Caco-2 (cell line): ENCODE measurements around the gene BRAT1. TPM values are rescaled to one million over a fixed set of nuclear protein-coding genes. Genes with fewer than 3 reads are reported as not detected.
"Not testable (repeated sequence)": the region's sequence is repeated elsewhere in the genome, so short reads cannot be mapped to it uniquely, and the experiment has no call there.

Source experiments
- BruUV-seq: library from RNA; stranded (reverse); fragments of 400-500 nt; replicated peaks from 2 replicates; lab custom pipeline; 2021; lab: Mats Ljungman, UMichigan
- CTCF ChIA-PET: fragments of 300-600 bp; sonication (Branson Sonifier 250); formaldehyde crosslinking; loops from one replicate; lab custom pipeline; 2022; ENCODE audit warnings: antibody characterized with exemption; lab: Charles Lee
- POLR2A ChIA-PET: fragments of 300-600 bp; sonication (Branson Sonifier 250); formaldehyde crosslinking; loops from one replicate; lab custom pipeline; 2022; ENCODE audit warnings: antibody characterized with exemption; lab: Charles Lee
- DNase-seq, 2 experiments: peaks; one replicate each; pipeline versions ENCODE4 v3.0.0 to v3.0.0-alpha.2; 2020 to 2022
- H3K27me3 ChIP-seq: replicated peaks from 2 replicates; pipeline ENCODE4 v1.6.0; 2011; ENCODE audit warnings: low read length; ENCODE audit not compliant: control insufficient read depth, insufficient read depth
- H3K36me3 ChIP-seq: 2 replicates; pipeline ENCODE4 v1.5.1; 2011; ENCODE audit warnings: low read length; ENCODE audit not compliant: control insufficient read depth, insufficient read depth
- H3K4me1 ChIP-seq: fragments of 250-450 bp; sonication (Bioruptor Pico); 2 replicates; pipeline ENCODE4 v1.5.1; 2020; ENCODE audit warnings: mild to moderate bottlenecking
- H3K4me3 ChIP-seq: 2 replicates; pipeline ENCODE4 v1.5.1; 2011; ENCODE audit warnings: low read depth, mild to moderate bottlenecking, control low read depth, low read length
- H3K9me3 ChIP-seq: fragments of 250-450 bp; sonication (Bioruptor Pico); 2 replicates; pipeline ENCODE4 v1.5.1; 2020; ENCODE audit warnings: mild to moderate bottlenecking, moderate library complexity
- H3K27ac Mint-ChIP-seq: one replicate; pipeline ENCODE4 v1.8.0; 2022; ENCODE audit warnings: mixed read lengths; ENCODE audit not compliant: unreplicated experiment
- H3K27me3 Mint-ChIP-seq: one replicate; pipeline ENCODE4 v1.8.0; 2022; ENCODE audit warnings: mixed read lengths; ENCODE audit not compliant: insufficient read depth, unreplicated experiment
- H3K36me3 Mint-ChIP-seq: one replicate; pipeline ENCODE4 v1.8.0; 2022; ENCODE audit warnings: mild to moderate bottlenecking, mixed read lengths; ENCODE audit not compliant: insufficient read depth, unreplicated experiment
- H3K4me1 Mint-ChIP-seq: one replicate; pipeline ENCODE4 v1.8.0; 2022; ENCODE audit warnings: low read depth, mixed read lengths; ENCODE audit not compliant: unreplicated experiment
- H3K4me3 Mint-ChIP-seq: one replicate; pipeline ENCODE4 v1.8.0; 2022; ENCODE audit warnings: mild to moderate bottlenecking, moderate library complexity, mixed read lengths; ENCODE audit not compliant: unreplicated experiment
- H3K9me3 Mint-ChIP-seq: one replicate; pipeline ENCODE4 v1.8.0; 2022; ENCODE audit warnings: mixed read lengths; ENCODE audit not compliant: unreplicated experiment
- intact Hi-C: fragments of 100-400 bp; cut with micrococcal nuclease; formaldehyde crosslinking; loops from one replicate; pipeline ENCODE4 v1.10.0; 2022; ENCODE audit not compliant: unreplicated experiment
- total RNA-seq: library from RNA; stranded (reverse); gene quantifications from 2 replicates; pipeline ENCODE4 v1.2.3, GENCODE V29; 2022
- TF ChIP-seq, protein P1 (sequence below), 2 experiments: fragments of 200-600 bp in 1 of 2; IDR thresholded peaks; 1 replicate in 1 of 2; 2 replicates in 1 of 2; pipeline versions ENCODE4 v1.5.1 to v1.8.0; 2011 to 2022; ENCODE audit warnings: antibody characterized with exemption in 1 of 2, control low read depth in 1 of 2, inconsistent platforms in 1 of 2, low read depth in 1 of 2, low read length in 1 of 2, mild to moderate bottlenecking in 1 of 2, moderate library complexity in 1 of 2; ENCODE audit not compliant: insufficient read depth in 1 of 2, severe bottlenecking in 1 of 2, unreplicated experiment in 1 of 2

Gene BRAT1
- total RNA-seq, 1 experiment from 2014 or later, result 33.5 TPM

DNA sequence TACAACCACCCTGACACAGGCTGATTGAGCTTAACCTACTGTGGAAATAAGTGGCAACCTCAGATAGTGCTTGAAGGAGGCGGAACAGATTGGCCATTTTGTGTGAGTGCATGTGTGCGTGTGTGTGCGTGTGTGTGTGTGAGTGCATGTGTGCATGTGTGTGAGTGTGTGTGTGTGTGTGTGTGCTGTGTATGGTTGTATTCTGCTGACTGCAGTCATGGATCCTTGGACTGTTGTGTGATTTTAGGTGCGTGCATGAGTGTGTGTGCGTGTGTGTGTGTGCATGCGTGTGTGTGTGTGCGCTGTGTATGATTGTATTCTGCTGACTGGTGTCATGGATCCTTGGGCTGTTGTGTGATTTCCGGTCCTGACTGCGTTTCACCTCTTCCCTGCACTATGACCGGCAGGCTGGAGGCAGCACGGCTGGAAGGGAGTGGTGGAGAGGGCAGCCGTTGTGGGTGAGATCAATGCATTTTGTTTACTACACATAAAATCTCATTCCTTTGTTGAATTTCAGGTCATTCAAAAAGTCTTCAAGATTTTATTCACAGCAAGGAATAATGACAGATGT lies 9.7 kb upstream of the BRAT1 start:
- no peaks in the 10 kb centered on the region for H3K27me3 Mint-ChIP-seq
- ChIA-PET CTCF (no interaction called here), POLR2A (no interaction called here)
- no peak for DNase-seq
- no peaks in the 10 kb centered on the region; the same call in none of the 2 replicates for H3K36me3 ChIP-seq
- no peak overlapping the region for H3K27ac Mint-ChIP-seq
- H3K36me3 Mint-ChIP-seq, result peaks cover 5% of the 10 kb centered on the region
- TF ChIP-seq, protein P1, sequence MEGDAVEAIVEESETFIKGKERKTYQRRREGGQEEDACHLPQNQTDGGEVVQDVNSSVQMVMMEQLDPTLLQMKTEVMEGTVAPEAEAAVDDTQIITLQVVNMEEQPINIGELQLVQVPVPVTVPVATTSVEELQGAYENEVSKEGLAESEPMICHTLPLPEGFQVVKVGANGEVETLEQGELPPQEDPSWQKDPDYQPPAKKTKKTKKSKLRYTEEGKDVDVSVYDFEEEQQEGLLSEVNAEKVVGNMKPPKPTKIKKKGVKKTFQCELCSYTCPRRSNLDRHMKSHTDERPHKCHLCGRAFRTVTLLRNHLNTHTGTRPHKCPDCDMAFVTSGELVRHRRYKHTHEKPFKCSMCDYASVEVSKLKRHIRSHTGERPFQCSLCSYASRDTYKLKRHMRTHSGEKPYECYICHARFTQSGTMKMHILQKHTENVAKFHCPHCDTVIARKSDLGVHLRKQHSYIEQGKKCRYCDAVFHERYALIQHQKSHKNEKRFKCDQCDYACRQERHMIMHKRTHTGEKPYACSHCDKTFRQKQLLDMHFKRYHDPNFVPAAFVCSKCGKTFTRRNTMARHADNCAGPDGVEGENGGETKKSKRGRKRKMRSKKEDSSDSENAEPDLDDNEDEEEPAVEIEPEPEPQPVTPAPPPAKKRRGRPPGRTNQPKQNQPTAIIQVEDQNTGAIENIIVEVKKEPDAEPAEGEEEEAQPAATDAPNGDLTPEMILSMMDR (IDR thresholded peaks at IDR 0.05; ENCODE audit: insufficient read depth in 1 of 2, low read depth in 1 of 2, low read length in 1 of 2, severe bottlenecking in 1 of 2, unreplicated experiment in 1 of 2), result no peak
- H3K4me1 ChIP-seq, result no peaks in the 10 kb centered on the region; the same call in 1 of the 2 replicates
- no peaks in the 10 kb centered on the region for H3K9me3 Mint-ChIP-seq
- H3K4me3 Mint-ChIP-seq, result no peak overlapping the region
- no TSS peak for BruUV-seq
- intact Hi-C loops, result no loop called here
- no peaks in the 10 kb centered on the region for H3K9me3 ChIP-seq
- peaks cover 3% of the 10 kb centered on the region for H3K4me1 Mint-ChIP-seq
- H3K27me3 ChIP-seq, result no peaks in the 10 kb centered on the region
- no peak overlapping the region for H3K4me3 ChIP-seq

- H3K27me3 ChIP-seq, H3K4me3 ChIP-seq, H3K36me3 ChIP-seq, intact Hi-C loops, DNase-seq, H3K4me1 ChIP-seq, H3K4me1 Mint-ChIP-seq, H3K9me3 ChIP-seq, H3K9me3 Mint-ChIP-seq, BruUV-seq, CTCF ChIA-PET, H3K27ac Mint-ChIP-seq, H3K27me3 Mint-ChIP-seq, H3K36me3 Mint-ChIP-seq, H3K4me3 Mint-ChIP-seq, POLR2A ChIA-PET: not testable (repeated sequence)
These were observed 8.6 kb upstream of the BRAT1 start for GRCh38 chr7:2563955-2564354.

DNA sequence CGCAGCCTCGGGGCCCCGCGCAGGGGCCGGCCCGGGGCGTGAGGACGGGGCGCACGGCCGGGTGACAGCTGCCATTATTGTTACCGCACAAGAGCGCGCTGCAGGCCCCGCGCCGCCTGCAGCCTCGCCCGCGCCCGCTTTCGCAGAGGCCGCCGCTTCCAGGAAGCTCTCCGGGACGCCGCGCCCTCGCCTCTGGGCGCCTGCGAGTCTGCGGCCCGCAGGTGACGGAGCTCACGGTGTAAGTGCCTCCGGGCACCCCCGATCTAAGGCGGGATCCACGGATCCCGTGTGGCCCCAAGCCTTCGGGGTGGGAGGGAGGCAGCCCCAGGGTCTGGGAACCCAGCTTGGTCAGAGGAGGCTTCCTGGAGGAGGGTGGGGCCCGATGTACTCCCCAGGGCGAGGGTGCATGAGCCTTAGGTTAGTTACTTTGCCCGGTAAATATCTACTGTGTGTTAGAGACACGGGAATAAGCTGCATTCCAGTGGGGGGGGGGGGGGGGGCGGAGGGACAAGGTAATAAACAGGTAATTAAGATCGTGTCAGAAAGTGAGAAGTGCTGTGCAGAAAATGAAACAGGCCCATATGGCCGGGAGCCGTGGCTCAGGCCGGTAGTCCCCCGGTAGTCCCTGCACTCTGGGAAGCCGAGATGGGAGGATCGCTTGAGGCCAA lies 4.1 kb upstream of the BRAT1 start:
- CTCF ChIA-PET, result interaction anchor here (0.6 to 1.2 kb wide), 5 partner anchors 39 to 490 kb away, joined by 3 to 6 read pairs (median 4); partner anchors contain the start of gene TTYH3
- Mint-ChIP-seq H3K4me3 (peak overlapping the region; percentile 74), H3K4me1 (peaks cover 5% of the 10 kb centered on the region), H3K9me3 (no peaks in the 10 kb centered on the region), H3K27ac (peak overlapping the region; percentile 82), H3K36me3 (peaks cover 7% of the 10 kb centered on the region), H3K27me3 (no peaks in the 10 kb centered on the region)
- no peaks in the 10 kb centered on the region for H3K9me3 ChIP-seq
- peak in 1 of 2 experiments; percentile 66 for DNase-seq
- peaks cover 2% of the 10 kb centered on the region for H3K4me1 ChIP-seq
- TF ChIP-seq, protein P1 (IDR thresholded peaks at IDR 0.05; ENCODE audit: insufficient read depth in 1 of 2, low read depth in 1 of 2, low read length in 1 of 2, severe bottlenecking in 1 of 2, unreplicated experiment in 1 of 2), result no peak
- peak overlapping the region; percentile 89 for H3K4me3 ChIP-seq
- intact Hi-C loops, result loop anchor here (2.0 to 10.0 kb wide), 4 partner anchors 41 to 155 kb away; partner anchors contain the start of genes CHST12, GRIFIN, LFNG and TTYH3
- H3K36me3 ChIP-seq, result no peaks in the 10 kb centered on the region; the same call in 1 of the 2 replicates
- no peaks in the 10 kb centered on the region for H3K27me3 ChIP-seq
- POLR2A ChIA-PET, result interaction anchor here (0.6 kb wide), 1 partner anchor 32 kb away, joined by 5 read pairs; no protein-coding TSS in a partner anchor
- BruUV-seq, result no TSS peak
